Fibroblast of villous mesenchyme (primary cell): ENCODE data around the gene ELFN1. TPM values are rescaled to one million over a fixed set of nuclear protein-coding genes. Genes with fewer than 3 reads are reported as not detected.

Experiments used
- DNase-seq: peaks from one replicate; pipeline ENCODE4 v3.0.0-alpha.2; 2010; ENCODE audit warnings: low read depth
- H3K4me3 ChIP-seq: 2 replicates; pipeline ENCODE4 v1.5.1; 2011; ENCODE audit warnings: low read depth, mild to moderate bottlenecking, low read length
- CTCF ChIP-seq: IDR thresholded peaks from 2 replicates; pipeline ENCODE4 v1.5.1; 2012; ENCODE audit warnings: low read depth, mild to moderate bottlenecking, low read length; ENCODE audit not compliant: insufficient read depth
- total RNA-seq: library from RNA; depleted of rRNA; stranded (reverse); fragments of >200 nt; gene quantifications from 2 replicates; pipeline ENCODE4 v1.2.3, GENCODE V29; 2012

Gene ELFN1
- total RNA-seq, 1 donor = 0.86 TPM

DNA sequence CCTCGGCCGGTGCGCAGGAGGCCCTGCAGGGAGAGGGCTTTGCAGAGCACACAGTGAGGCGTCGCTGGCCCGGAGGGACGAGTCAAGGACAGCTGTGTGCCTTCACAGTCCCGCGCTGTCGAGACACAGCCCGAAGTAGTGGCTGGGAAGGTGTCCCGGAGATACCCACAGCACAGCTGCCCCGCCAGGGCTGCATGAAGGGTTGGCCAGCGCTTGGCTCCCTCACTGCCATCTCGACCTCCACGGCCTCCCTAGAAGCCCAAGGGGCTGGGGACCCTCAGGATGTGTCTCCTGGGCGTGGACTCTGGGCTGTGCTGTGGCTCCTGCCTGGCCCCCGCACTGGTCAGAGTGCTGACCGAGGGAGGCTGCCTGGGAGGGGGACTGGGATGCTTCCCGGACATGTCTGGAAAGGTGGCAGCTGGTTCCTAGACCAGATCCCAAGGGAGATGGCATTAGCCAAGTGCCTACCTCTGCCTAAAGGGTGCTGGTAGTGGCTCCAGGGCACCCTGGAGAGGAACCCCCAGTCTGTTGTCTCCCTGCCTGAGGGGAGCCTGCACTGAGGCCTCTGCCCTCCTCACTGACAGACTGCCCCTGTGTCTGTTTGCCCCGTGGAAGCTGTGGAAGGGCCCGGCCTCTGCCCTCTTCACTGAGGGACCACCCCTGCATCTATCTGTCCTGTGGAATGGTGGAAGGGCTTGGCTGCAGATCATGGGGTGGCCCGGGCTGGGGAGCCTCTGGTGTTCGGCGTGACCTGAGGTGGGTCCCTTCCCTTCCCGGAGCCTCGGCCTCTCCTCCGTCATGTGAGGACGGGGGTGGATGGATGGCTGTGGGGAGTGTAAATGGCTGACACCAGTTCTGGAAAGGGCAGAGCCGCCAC, 5.8 kb downstream of the ELFN1 start:
- H3K4me3 ChIP-seq = no peak overlapping the region
- TF ChIP-seq CTCF = no peak
- no peak for DNase-seq

- TF ChIP-seq CTCF = no peak
These were observed 6.5 kb downstream of the ELFN1 start for GRCh38 chr7:1676550-1677078.

DNA sequence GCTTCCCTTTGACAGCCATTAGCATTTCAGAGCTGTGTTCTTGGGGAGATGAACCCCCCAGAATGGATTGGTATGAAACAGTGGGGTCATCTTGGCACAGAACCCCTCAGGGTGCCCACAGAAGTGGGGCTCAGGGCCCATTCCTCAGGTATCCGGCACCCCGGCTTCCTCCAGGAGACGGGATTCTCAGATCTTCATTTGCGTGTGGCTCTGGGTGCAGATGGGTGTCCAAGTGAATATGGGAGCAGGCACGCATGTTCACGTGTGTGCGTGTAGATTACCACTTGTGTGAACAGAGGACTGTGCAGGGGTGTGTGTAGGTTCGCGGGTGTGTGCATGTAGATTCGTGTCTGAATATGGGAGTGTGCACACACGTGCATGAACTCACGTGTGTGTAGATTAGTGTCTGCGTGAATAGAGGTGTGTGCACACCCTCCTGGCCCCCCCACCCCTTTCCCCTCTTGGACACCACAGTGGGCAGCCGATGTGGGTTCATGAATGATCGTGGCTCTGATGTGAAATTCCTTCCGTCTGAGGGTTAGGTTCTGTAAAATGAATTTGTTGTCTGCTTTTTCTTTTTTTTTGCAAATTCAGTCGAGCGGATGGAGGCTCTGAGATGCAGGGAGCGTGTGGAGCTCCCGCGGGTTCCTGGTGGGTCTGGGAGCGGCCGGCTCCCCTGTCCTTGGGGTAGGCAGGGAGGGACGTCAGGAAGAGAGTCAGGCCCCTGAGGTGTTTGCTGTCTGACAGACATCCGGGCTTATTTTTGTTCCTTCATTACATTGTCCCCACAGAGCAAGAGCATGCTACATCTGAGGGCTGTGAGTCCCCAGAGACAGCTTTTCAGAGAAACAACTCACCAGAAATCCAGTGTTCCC, 7.4 kb downstream of the ELFN1 start:
- TF ChIP-seq CTCF = no peak
- no peak for DNase-seq
- H3K4me3 ChIP-seq = no peak overlapping the region

More at GRCh38 chr7:1676550-1677078, 6.5 kb downstream of the ELFN1 start:
- no peak overlapping the region for H3K4me3 ChIP-seq
- no peak for DNase-seq

- H3K4me3 ChIP-seq = no peak overlapping the region
- no peak for TF ChIP-seq CTCF
- no peak for DNase-seq
These were observed 8.0 kb downstream of the ELFN1 start for GRCh38 chr7:1678081-1678543.

DNA sequence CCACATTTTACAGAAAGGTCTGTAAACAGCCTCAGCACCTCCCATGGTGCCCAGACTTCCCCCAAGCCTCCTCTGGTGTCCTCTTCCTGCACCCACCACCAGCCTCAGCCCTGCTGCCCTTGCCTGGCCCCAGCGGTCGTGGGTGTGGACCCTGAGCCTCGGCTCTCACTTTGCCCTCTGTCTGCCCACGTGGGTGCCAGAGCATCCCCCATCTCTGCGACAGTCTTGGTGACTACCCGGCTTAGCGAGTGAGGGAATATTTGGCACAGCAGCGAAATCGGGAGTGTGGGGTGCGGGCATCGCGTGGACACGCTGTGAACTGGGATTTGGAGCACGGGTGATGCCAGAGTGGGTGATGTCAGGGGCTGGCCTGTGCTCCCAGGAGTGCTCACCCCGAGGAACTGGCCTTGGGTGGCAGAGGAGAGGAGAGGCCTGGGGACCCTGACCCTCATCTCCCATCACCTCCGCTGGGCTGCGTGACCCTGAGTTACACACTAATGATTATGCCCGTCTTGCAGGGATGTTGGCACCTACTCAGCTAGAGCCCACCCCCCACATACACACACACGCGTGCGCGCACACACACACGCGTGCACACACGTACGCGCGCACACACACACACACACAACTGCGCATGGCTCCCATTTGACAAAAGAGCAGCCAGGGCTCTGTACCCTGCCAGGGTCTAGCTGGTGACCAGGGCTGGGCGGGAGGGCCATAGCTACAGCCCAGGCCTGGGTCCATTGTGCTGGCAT, 8.7 kb downstream of the ELFN1 start:
- H3K4me3 ChIP-seq = no peak overlapping the region
- no peak for TF ChIP-seq CTCF
- DNase-seq = no peak

DNA sequence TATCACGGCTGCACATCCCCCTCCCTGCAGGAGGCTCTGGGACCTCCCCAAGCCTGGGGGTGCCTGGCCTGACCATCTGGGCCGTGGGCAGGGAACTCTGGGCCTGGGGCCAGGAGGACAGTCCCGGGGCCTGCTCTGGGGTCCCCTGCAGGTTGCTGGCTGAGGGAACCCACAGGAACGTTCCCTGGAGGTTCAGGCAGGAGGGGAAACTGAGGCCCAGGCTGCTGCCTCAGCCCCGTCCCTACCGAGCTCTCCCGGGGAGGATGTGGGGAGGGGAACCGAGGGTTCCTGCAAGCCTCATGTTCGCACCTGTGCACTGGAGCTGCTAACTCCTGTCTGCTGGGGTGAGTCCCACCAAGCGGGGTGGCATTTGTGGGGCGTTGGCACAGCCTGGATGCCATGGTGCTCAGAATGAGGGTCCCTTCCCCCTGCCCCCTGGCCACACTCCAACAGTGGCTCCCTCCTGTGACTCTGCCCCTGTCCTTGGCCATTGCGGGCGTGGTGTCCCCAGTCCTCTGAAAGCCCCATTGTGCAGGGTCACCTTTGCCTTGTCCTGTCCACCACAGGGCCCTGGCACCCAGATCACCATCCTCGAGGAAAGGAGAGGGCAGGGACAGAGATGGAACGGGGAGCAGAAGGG, 9.4 kb downstream of the ELFN1 start:
- TF ChIP-seq CTCF = no peak
- DNase-seq = no peak

More for the DNA sequence above, 9.4 kb downstream of the ELFN1 start:
- no peak overlapping the region for H3K4me3 ChIP-seq
